NB4 (cell line): Measurements from ENCODE around the gene STX11.
A peak's percentile ranks its signal among the peaks of the same experiment; 100 is the strongest.

Source experiments
- DNase-seq: peaks from one replicate; pipeline ENCODE4 v3.0.0; 2010; ENCODE audit warnings: low read depth
- H3K4me3 ChIP-seq: one replicate; pipeline ENCODE4 v1.5.1; 2011; ENCODE audit warnings: mild to moderate bottlenecking, low read depth, low read length, moderate library complexity
- MYC ChIP-seq: IDR thresholded peaks from 2 replicates; pipeline ENCODE4 v1.6.1; 2011; ENCODE audit warnings: low read depth, low read length
- POLR2A ChIP-seq: IDR thresholded peaks from 2 replicates; pipeline ENCODE4 v1.6.1; 2011; ENCODE audit warnings: mild to moderate bottlenecking; ENCODE audit not compliant: insufficient read length; ENCODE audit errors: extremely low read depth
- TF ChIP-seq, protein P1 (sequence below): IDR thresholded peaks from one replicate; pipeline ENCODE4 v1.5.1; 2012; ENCODE audit warnings: low read depth, low read length
- TF ChIP-seq, protein P2 (sequence below): IDR thresholded peaks from 2 replicates; pipeline ENCODE4 v1.6.1; 2011; ENCODE audit warnings: low read depth, low read length

The STX11 gene

DNA sequence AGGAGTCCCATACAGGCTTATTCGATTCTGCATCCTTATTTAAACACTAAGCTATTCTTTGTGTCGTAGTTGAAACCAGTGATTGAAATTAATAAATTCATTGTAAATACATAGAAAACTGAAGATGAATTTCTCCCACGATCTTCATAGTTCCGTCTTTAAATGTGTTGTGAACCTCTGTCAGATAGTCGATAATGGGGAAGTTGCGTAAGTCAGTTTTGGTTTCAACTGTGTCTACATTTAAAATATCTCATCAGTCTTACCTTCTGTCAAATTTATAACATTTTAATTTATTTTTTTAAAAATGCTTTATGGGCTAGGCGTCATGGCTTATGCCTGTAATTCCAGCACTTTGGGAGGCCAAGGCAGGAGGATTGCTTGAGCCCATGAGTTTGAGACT is 12.7 kb downstream of the STX11 start:
- no peak overlapping the region for H3K4me3 ChIP-seq
- DNase-seq: peak; percentile 77
- TF ChIP-seq POLR2A: no peak
- TF ChIP-seq MYC: no peak
- TF ChIP-seq, protein P1, sequence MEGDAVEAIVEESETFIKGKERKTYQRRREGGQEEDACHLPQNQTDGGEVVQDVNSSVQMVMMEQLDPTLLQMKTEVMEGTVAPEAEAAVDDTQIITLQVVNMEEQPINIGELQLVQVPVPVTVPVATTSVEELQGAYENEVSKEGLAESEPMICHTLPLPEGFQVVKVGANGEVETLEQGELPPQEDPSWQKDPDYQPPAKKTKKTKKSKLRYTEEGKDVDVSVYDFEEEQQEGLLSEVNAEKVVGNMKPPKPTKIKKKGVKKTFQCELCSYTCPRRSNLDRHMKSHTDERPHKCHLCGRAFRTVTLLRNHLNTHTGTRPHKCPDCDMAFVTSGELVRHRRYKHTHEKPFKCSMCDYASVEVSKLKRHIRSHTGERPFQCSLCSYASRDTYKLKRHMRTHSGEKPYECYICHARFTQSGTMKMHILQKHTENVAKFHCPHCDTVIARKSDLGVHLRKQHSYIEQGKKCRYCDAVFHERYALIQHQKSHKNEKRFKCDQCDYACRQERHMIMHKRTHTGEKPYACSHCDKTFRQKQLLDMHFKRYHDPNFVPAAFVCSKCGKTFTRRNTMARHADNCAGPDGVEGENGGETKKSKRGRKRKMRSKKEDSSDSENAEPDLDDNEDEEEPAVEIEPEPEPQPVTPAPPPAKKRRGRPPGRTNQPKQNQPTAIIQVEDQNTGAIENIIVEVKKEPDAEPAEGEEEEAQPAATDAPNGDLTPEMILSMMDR: no peak
- TF ChIP-seq, protein P2, sequence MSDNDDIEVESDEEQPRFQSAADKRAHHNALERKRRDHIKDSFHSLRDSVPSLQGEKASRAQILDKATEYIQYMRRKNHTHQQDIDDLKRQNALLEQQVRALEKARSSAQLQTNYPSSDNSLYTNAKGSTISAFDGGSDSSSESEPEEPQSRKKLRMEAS: no peak

DNA sequence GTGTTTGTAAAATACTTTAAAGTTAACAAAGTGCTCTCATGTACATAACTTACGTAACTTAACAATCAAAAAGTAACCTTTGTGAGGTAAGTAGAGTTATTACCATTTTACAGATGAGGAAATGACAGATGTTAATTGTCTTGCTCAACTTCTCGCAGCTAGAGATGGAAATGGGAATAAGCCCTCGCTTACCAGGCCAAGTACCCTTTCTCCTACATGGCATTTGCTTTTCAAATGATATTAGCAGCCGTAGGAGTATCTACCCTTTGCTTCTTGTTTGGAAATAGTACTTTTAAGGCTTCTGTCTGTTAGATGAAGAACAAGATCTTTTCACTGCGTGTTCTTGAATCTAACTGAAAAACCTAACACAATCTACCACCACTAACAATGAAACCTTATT is 15.5 kb downstream of the STX11 start:
- TF ChIP-seq POLR2A (no peak), MYC (no peak)
- TF ChIP-seq, protein P2: no peak
- TF ChIP-seq, protein P1: no peak
- no peak overlapping the region for H3K4me3 ChIP-seq
- no peak for DNase-seq

DNA sequence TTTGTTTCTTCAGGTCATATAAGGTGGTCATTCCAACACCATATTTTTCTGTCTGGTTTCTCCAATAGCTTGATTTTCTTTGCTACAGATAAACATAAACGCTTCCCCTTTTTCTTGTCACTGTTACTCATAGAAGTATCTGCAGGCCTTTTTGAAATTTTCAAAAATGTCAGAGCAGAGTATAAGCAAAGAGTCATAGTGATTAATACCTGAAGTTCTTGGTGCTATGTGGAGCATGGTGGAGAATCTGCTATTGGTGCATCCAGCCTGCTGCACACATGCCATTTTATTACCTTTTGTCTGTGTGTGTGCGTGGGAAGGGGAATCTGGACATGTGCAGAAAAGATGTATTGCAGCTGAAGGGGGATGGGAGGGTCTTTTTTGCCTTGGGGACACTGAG is 19.7 kb downstream of the STX11 start:
- TF ChIP-seq, protein P2: no peak
- TF ChIP-seq MYC (no peak), POLR2A (no peak)
- TF ChIP-seq, protein P1: no peak
- no peak overlapping the region for H3K4me3 ChIP-seq
- no peak for DNase-seq

DNA sequence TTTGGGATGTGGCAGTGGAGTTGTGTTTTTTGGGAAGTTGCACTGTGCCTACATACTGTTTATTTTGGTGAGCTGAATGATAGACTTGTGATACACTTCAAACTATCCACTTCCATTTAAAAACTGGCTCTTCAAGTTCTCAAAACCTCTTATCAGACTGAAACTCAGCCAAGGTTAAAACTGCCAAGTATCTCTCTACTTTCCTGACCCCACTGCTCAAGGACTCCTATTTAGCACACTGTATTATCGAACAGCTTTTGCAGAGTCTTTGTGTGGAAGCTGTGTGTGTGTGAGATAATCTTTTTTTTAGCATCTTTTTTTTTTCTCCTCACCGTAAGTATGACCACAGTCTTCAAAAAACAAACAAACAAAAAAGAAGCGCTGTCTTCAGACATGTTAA is 21.1 kb downstream of the STX11 start:
- TF ChIP-seq POLR2A: no peak
- TF ChIP-seq, protein P1: no peak
- TF ChIP-seq, protein P2: no peak
- no peak for TF ChIP-seq MYC
- DNase-seq: no peak
- H3K4me3 ChIP-seq: no peak overlapping the region

DNA sequence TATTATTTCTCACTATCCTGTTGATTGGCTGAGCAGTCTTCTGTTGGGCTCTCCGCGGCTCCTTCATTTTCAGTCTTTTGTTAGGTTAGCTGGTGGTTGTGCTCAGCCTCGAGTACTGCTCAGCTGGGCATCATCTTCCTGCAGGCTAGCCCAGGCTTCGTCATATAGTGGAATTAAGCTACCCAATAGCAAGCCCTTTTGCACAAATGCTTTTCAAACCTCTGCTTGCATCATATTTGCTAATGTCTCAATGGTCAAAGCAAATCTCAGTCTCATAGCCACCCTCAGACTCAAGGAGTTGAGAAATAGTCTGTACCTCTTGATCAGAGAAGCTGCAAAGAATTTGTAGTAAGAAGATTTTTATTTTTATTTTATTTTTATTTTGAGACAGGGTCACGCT is 23.7 kb downstream of the STX11 start:
- TF ChIP-seq, protein P2: no peak
- TF ChIP-seq, protein P1: no peak
- TF ChIP-seq MYC (no peak), POLR2A (no peak)
- no peak overlapping the region for H3K4me3 ChIP-seq
- DNase-seq: no peak

DNA sequence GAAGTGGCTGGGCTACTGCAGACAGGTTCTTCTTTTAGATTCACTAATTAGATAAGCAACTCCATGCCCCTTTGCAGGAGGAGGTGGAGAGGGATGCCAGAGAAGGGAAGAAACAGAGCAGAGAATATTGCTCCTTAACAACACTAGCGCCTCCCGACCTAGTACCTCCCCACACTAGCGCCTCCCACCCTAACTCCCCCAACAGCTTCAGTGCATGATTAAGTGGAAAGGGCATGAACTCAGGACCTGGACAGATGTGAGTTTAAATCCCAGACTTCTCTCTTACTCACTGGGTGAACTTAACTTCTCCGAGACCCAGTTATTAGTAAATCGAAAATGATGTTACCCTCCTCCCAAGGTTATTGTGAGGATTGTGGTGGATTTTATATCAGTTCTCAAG is 25.7 kb downstream of the STX11 start:
- TF ChIP-seq, protein P2: no peak
- no peak for TF ChIP-seq MYC
- TF ChIP-seq, protein P1: no peak
- TF ChIP-seq POLR2A: no peak
- DNase-seq: no peak
- no peak overlapping the region for H3K4me3 ChIP-seq
